Fibroblast of lung (primary cell): ENCODE results near the gene CHCHD6. TPM values are rescaled to one million over a fixed set of nuclear protein-coding genes. Genes with fewer than 3 reads are reported as not detected.

Experiments used
- DNase-seq, 2 donors: peaks; one replicate each; pipeline versions ENCODE4 v3.0.0 to v3.0.0-alpha.2; 2010; ENCODE audit warnings: low read depth in 2 of 2
- H2AFZ ChIP-seq: 2 replicates; pipeline ENCODE4 v1.5.1; 2012; ENCODE audit warnings: low read length, control low read depth, inconsistent platforms
- H3K27ac ChIP-seq: 2 replicates; pipeline ENCODE4 v1.5.1; 2011; ENCODE audit warnings: low read length, control low read depth; ENCODE audit not compliant: insufficient read depth
- H3K27me3 ChIP-seq: 2 replicates; pipeline ENCODE4 v1.5.1; 2011; ENCODE audit warnings: mild to moderate bottlenecking, low read length; ENCODE audit not compliant: control insufficient read depth, insufficient read depth
- H3K36me3 ChIP-seq: 2 replicates; pipeline ENCODE4 v1.5.1; 2011; ENCODE audit warnings: low read length; ENCODE audit not compliant: control insufficient read depth, insufficient read depth
- H3K4me1 ChIP-seq: 2 replicates; pipeline ENCODE4 v1.5.1; 2011; ENCODE audit warnings: low read length; ENCODE audit not compliant: control insufficient read depth, insufficient read depth; ENCODE audit errors: extremely low read depth
- H3K4me2 ChIP-seq: 2 replicates; pipeline ENCODE4 v1.5.1; 2011; ENCODE audit warnings: low read length, control low read depth; ENCODE audit not compliant: insufficient read depth; ENCODE audit errors: extremely low read depth
- H3K4me3 ChIP-seq, 4 experiments: fragments of 200-600 bp in 1 of 4; sonication (generic) in 1 of 4; replicated peaks in 1 of 4; 2 replicates each; pipeline ENCODE4 v1.5.1; 2011 to 2016; ENCODE audit warnings: low read length in 4 of 4, low read depth in 3 of 4, mild to moderate bottlenecking in 3 of 4, control low read depth in 2 of 4, inconsistent platforms in 1 of 4, mixed read lengths in 1 of 4; ENCODE audit not compliant: insufficient read depth in 1 of 4; ENCODE audit errors: control extremely low read depth in 1 of 4
- H3K79me2 ChIP-seq: 2 replicates; pipeline ENCODE4 v1.5.1; 2012; ENCODE audit warnings: mild to moderate bottlenecking, low read length, inconsistent platforms; ENCODE audit not compliant: control insufficient read depth, insufficient read depth
- H3K9ac ChIP-seq: 2 replicates; pipeline ENCODE4 v1.5.1; 2011; ENCODE audit warnings: mild to moderate bottlenecking, low read length, control low read depth; ENCODE audit not compliant: insufficient read depth
- H3K9me3 ChIP-seq: 2 replicates; pipeline ENCODE4 v1.5.1; 2012; ENCODE audit warnings: low read depth, low read length; ENCODE audit not compliant: control insufficient read depth, insufficient read depth
- H4K20me1 ChIP-seq: 2 replicates; pipeline ENCODE4 v1.5.1; 2011; ENCODE audit warnings: low read length; ENCODE audit not compliant: control insufficient read depth, insufficient read depth; ENCODE audit errors: extremely low read depth
- CTCF ChIP-seq, 2 donors: IDR thresholded peaks in 1 of 2; conservative IDR thresholded peaks in 1 of 2; 1 replicate in 1 of 2; 2 replicates in 1 of 2; pipeline ENCODE4 v1.5.1; 2011 to 2012; ENCODE audit warnings: low read length in 2 of 2, control low read depth in 1 of 2, inconsistent platforms in 1 of 2, low read depth in 1 of 2, mild to moderate bottlenecking in 1 of 2
- EZH2 ChIP-seq: IDR thresholded peaks from 2 replicates; pipeline ENCODE4 v1.5.1; 2012; ENCODE audit warnings: low read length, control low read depth, mild to moderate bottlenecking; ENCODE audit errors: missing control alignments
- polyA plus RNA-seq, 2 donors: library from polyadenylated mRNA; depleted of rRNA in 1 of 2; stranded (reverse) in 1 of 2; unstranded in 1 of 2; fragments of >200 nt; gene quantifications; 2 replicates each; pipeline ENCODE4 v1.2.1, GENCODE V29; 2011 to 2012; ENCODE audit warnings: missing spikeins in 1 of 2
- total RNA-seq: library from RNA; depleted of rRNA; stranded (reverse); fragments of >200 nt; gene quantifications from 2 replicates; pipeline ENCODE4 v1.2.1, GENCODE V29; 2014

Gene CHCHD6
- total and polyA plus RNA-seq, 2 donors (not counting 1 experiment from before 2014, with no cell fraction given), result 9.5 to 11.1 TPM

DNA sequence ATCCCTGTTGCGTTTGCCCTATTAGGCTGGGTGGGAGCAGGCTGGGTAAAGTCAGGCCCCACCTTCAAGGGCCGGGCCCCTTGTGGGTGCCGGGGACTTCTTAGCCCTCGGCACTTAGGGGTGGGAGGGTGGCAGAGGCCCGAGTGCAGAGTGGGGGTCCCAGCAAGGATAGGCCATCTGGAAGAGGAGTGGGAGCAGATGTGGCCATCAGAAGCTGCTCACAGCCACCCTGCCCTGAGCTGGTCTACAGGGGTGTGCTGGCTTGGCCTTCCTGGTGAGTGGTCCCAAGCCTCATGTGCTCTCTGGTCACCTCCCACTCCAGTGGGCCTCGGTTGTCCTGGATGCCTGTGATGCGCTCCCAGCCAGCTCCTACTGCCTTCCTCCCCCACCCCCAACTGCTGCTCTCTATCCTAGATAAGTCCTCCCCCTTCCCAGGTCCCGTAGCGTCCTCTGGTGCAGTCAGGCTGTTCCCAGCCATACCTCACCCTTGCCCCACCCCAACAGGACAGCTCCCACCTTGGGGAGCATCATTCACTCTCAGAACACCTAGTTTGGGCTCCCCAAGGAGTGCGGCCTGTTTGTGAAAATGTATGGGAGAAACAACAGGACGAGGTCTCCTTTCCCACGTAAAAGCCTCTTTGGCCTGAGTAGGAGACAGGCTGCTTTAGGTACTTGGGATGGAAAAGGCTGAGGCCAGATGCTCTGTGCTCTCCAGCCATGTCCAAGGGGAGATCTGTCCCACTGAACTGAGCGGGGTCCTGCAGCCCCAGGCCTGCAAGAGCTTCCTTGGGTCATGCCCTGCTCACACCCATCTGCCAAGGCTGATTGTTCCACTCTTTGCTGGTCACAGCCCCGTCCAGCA is 254.0 kb downstream of the CHCHD6 start:
- no peak overlapping the region for H3K27ac ChIP-seq

DNA sequence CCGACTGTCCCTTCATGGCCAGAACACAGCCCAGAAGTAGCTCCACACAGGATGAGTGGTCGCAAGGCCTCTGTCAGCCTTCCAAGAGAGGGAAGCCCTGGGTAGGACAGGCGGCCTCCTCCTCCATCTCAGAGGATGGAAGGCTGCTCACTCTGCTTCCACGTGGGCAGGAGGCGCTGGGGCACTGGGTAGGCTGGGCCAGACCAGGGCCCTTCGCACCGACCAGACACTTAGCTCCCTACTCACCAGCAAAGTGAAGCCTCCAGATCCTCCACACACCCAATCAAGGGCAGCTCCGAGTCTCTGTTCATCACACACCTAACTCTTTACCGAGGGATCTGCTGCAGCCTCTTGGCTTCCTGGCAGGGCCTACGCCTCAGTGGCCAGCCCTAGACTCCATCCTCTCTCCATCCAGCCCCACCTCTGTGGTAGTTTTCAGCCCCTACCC is 254.6 kb downstream of the CHCHD6 start:
- H3K4me1 ChIP-seq, result peaks cover 4% of the 10 kb centered on the region
- H4K20me1 ChIP-seq, result no peaks in the 10 kb centered on the region
- H3K4me2 ChIP-seq, result no peak overlapping the region
- TF ChIP-seq CTCF (conservative IDR thresholded peaks at IDR 0.05 in 1 of 2, IDR thresholded peaks at IDR 0.05 in 1 of 2; ENCODE audit: low read depth in 1 of 2, low read length in 2 of 2), result no peak
- no peak for TF ChIP-seq EZH2
- no peak overlapping the region for H3K9ac ChIP-seq
- no peaks in the 10 kb centered on the region for H3K9me3 ChIP-seq
- no peak overlapping the region for H2AFZ ChIP-seq
- H3K79me2 ChIP-seq, result no peaks in the 10 kb centered on the region
- H3K4me3 ChIP-seq, result no peak overlapping the region
- no peaks in the 10 kb centered on the region for H3K36me3 ChIP-seq
- no peaks in the 10 kb centered on the region for H3K27me3 ChIP-seq
- H3K27ac ChIP-seq, result no peak overlapping the region
- no peak for DNase-seq

More for the DNA sequence above, 254.0 kb downstream of the CHCHD6 start:
- DNase-seq, result no peak
- Histone ChIP-seq H3K36me3 (no peaks in the 10 kb centered on the region), H3K4me2 (no peak overlapping the region), H2AFZ (no peak overlapping the region), H3K9me3 (no peaks in the 10 kb centered on the region), H3K9ac (no peak overlapping the region), H3K4me3 (no peak overlapping the region), H3K4me1 (peaks cover 4% of the 10 kb centered on the region), H3K79me2 (no peaks in the 10 kb centered on the region), H4K20me1 (no peaks in the 10 kb centered on the region), H3K27me3 (no peaks in the 10 kb centered on the region)
- TF ChIP-seq EZH2, result no peak
- TF ChIP-seq CTCF (conservative IDR thresholded peaks at IDR 0.05 in 1 of 2, IDR thresholded peaks at IDR 0.05 in 1 of 2; ENCODE audit: low read depth in 1 of 2, low read length in 2 of 2), result no peak

GRCh38 chr3:126959136-126959920 is 255.3 kb downstream of the CHCHD6 start:
- Histone ChIP-seq H3K9me3 (no peaks in the 10 kb centered on the region), H3K9ac (no peak overlapping the region), H3K4me3 (no peak overlapping the region), H3K27me3 (no peaks in the 10 kb centered on the region), H3K27ac (no peak overlapping the region), H3K4me1 (peaks cover 4% of the 10 kb centered on the region), H2AFZ (no peak overlapping the region), H3K36me3 (no peaks in the 10 kb centered on the region), H3K79me2 (no peaks in the 10 kb centered on the region), H3K4me2 (no peak overlapping the region), H4K20me1 (no peaks in the 10 kb centered on the region)
- no peak for DNase-seq
- TF ChIP-seq EZH2 (no peak), CTCF (conservative IDR thresholded peaks at IDR 0.05 in 1 of 2, IDR thresholded peaks at IDR 0.05 in 1 of 2; ENCODE audit: low read depth in 1 of 2, low read length in 2 of 2) (no peak)
